ENCODE results near the gene RAB9A.

DNA sequence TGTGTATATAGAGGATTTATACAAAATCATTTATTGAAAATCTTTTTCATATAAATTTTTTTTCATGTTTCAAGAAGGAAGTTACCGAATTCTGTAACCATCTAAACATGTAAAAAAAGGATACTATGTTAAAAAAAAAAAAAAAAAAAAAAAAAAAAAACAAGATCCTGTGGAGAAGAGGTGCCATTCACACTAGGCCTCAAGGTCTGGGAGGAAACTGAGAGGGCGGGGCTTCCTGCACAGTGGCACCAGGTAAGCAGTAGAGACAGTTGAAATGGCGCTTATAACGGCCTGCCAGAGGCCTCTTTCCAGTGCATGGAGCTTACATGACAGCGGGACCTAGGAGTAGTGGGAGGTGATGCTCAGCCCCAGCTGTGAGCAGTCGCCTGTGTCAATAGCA lies 28.0 kb downstream of the RAB9A start:
- TF ChIP-seq, protein P1, sequence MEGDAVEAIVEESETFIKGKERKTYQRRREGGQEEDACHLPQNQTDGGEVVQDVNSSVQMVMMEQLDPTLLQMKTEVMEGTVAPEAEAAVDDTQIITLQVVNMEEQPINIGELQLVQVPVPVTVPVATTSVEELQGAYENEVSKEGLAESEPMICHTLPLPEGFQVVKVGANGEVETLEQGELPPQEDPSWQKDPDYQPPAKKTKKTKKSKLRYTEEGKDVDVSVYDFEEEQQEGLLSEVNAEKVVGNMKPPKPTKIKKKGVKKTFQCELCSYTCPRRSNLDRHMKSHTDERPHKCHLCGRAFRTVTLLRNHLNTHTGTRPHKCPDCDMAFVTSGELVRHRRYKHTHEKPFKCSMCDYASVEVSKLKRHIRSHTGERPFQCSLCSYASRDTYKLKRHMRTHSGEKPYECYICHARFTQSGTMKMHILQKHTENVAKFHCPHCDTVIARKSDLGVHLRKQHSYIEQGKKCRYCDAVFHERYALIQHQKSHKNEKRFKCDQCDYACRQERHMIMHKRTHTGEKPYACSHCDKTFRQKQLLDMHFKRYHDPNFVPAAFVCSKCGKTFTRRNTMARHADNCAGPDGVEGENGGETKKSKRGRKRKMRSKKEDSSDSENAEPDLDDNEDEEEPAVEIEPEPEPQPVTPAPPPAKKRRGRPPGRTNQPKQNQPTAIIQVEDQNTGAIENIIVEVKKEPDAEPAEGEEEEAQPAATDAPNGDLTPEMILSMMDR (conservative IDR thresholded peaks at IDR 0.05), result no peak
- no peak for TF ChIP-seq EZH2 (IDR thresholded peaks at IDR 0.05; ENCODE audit: low read depth)

All from PC-9 (cell line).